GM21526 (cell line): Measurements from ENCODE around the gene FRRS1.

Source experiments
- ATAC-seq: cut with Tn5 transposase; IDR thresholded peaks from one replicate; pipeline ENCODE4 v1.9.1; 2021; ENCODE audit warnings: moderate library complexity; ENCODE audit not compliant: unreplicated experiment, low FRiP score

Gene FRRS1

GRCh38 chr1:99681583-99681982, 84.9 kb downstream of the FRRS1 start:
- no peak for ATAC-seq

GRCh38 chr1:99680270-99680669, 86.2 kb downstream of the FRRS1 start:
- ATAC-seq: no peak

GRCh38 chr1:99677416-99677815, 89.0 kb downstream of the FRRS1 start:
- no peak for ATAC-seq

- ATAC-seq: no peak
These were observed 89.6 kb downstream of the FRRS1 start for GRCh38 chr1:99676876-99677275.

GRCh38 chr1:99675994-99676393, 90.4 kb downstream of the FRRS1 start:
- no peak for ATAC-seq

DNA sequence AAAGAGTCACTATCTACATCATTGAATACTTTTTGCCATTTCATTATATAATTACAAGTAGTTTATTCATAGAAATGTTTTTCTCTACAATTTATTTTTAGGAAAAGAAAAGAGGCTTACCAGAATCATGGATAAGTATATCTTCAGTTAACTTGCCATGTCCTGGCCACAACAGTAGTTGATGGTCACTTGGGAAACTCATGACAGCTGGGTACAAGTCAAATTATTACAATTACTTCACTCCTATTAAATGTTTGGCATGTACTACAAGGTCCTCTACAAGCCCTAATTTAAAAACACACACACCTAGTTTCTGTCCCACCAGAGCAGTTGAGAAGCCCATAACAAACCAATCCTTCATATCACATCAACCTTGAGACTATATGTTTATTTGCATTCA, 91.1 kb downstream of the FRRS1 start:
- ATAC-seq: no peak

DNA sequence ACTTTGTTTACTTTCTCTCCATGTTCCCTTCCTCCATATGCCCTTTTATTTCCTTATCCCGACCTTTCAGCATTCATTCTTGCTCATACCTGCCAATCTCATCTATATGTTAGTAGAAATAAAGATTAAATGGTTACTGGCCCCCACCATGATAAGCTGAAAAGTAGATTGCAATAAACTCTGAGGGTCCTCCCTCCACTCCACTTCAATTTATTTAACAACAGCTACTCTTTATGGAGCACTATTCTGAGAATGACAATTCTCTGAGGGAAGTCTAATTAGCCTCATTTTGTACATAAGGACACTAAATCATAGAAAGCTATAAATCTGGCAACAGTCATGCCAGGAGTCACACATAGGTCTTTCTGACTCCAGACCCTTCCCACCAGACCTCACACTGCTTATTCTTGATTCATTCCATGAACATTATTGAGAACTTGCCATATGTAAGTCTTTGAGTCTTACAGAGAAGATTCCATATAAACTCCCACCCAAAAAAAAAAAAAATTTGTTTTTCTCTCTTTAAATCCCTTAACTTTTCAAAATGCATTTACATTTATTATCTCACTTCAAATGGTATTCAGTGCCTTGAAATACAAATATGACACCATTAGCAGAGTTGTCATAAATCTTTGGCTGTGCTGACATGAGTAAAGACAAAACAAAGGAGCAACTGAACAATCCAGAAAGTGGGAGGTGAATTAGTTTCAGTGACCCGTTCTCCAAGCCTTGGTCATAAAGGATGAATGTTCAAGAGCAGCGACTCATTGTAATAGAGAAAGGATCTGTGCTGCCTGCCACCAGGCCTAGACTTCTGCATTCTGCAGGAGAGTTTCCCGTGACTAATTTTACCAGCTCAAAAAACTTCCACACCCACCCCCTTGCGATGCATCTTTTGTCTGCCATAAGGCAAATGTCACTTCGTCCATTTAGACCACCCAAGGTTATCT, 92.0 kb downstream of the FRRS1 start:
- no peak for ATAC-seq

GRCh38 chr1:99673315-99673714, 93.1 kb downstream of the FRRS1 start:
- ATAC-seq: no peak

- ATAC-seq: no peak
These were observed 93.8 kb downstream of the FRRS1 start for GRCh38 chr1:99672530-99673213.

- ATAC-seq: no peak
These were observed 94.4 kb downstream of the FRRS1 start for GRCh38 chr1:99672038-99672437.

- ATAC-seq: no peak
These were observed 95.9 kb downstream of the FRRS1 start for GRCh38 chr1:99670583-99670982.

GRCh38 chr1:99669821-99670220, 96.6 kb downstream of the FRRS1 start:
- ATAC-seq: no peak

GRCh38 chr1:99669376-99669775, 97.1 kb downstream of the FRRS1 start:
- ATAC-seq: no peak

- no peak for ATAC-seq
These were observed 101.2 kb downstream of the FRRS1 start for GRCh38 chr1:99665212-99665611.

DNA sequence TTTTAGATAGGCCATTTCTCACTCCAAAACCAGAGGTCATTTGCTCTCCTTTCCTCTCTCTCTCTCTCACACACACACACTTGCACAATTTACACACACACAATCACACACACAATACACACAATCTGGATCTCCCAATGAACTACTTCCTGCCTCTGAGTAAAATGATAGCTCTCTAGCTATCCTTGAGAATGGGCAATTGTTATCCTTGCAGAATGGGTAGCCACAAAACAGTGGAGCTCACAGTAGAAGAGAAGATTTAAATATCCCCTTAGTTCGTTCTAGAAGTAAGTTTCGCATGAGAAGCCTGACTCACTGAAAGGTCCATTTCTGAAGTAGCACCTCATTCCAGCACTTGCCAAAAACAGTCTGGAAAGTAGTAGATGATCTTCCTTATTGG, 102.9 kb downstream of the FRRS1 start:
- ATAC-seq: no peak

DNA sequence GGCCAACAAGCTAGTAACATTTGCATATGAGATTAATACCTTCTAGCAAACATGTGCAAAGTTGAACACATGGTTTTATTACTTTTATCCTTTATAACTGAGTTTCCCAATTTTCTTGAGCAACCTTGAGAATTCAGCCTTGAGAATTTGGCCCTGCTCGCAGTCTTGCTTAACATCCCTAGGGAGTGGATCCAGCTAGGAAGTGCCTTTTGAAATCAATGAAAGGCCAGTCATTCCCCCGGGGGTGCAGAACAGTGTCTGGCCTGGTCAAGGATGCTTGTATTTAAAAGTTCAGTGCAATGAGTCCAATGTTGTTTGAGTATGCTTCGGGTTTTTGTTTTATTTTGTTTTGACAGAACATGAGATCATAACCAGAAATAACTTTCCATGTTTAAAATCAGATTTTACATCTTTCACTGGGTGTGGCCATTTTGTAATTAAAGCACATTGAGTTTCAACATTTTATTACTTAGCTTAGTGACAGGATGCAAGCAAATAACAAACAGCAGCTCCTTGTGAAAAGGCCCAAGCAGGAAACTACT, 103.8 kb downstream of the FRRS1 start:
- ATAC-seq: no peak

GRCh38 chr1:99661780-99662179, 104.7 kb downstream of the FRRS1 start:
- ATAC-seq: no peak

DNA sequence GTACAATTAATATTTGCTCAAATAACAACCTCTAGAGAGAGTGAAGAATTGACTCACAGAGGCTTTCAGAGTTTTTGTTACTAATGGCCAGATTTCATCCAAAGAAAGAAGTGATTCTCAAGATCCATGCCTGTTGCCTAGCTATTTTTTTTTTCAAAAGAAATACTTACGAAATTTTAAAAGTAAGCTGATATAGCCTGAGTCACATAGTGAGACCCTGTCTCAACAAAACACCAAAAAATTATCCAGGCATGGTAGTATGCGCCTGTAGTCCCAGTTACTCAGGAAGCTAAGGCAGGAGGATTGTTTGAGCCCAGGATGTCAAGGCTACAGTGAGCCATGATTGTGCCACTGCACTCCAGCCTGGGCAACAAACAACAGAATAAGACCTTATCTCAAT, 105.9 kb downstream of the FRRS1 start:
- ATAC-seq: no peak

- no peak for ATAC-seq
These were observed 106.7 kb downstream of the FRRS1 start for GRCh38 chr1:99659755-99660210.
